HCT116 (cell line): ENCODE data around the gene TOM1. TPM values are rescaled to one million over a fixed set of nuclear protein-coding genes. Genes with fewer than 3 reads are reported as not detected.

Experiments used
- ATAC-seq: fragments of 200-7000 bp; cut with Tn5 transposase; 2 replicates; pipeline ENCODE4 v1.9.1; 2020; ENCODE audit warnings: mild to moderate bottlenecking, moderate library complexity
- BruUV-seq: library from RNA; stranded (reverse); fragments of 400-500 nt; replicated peaks from 2 replicates; lab custom pipeline; 2021; lab: Mats Ljungman, UMichigan
- CTCF ChIA-PET: fragments of 300-600 bp; sonication (Branson Sonifier 250); formaldehyde crosslinking; loops from one replicate; lab custom pipeline; 2021; ENCODE audit warnings: antibody characterized with exemption; lab: Charles Lee
- POLR2A ChIA-PET: fragments of 300-600, 350-600 bp; sonication (Branson Sonifier 250); formaldehyde crosslinking; loops from one replicate; lab custom pipeline; 2021; ENCODE audit warnings: antibody characterized with exemption; lab: Charles Lee
- RAD21 ChIA-PET, 2 experiments: fragments of 300-600 bp; sonication (Branson Sonifier 250); formaldehyde crosslinking; loops; one replicate each; lab custom pipeline; 2023; ENCODE audit warnings: low total read pairs in 2 of 2; ENCODE audit not compliant: uncharacterized antibody in 2 of 2, unreplicated experiment in 2 of 2, low non-redundant PET in 1 of 2; lab: Charles Lee
- DNase-seq: peaks from one replicate; pipeline ENCODE4 v3.0.0-alpha.2; 2010; ENCODE audit warnings: low read depth, low spot score
- H2AFZ ChIP-seq: fragments of 200-600 bp; shearing (Covaris generic), sonication (generic); 2 replicates; pipeline ENCODE4 v1.6.1; 2017; ENCODE audit warnings: low read depth, mixed run types, mixed read lengths, antibody characterized with exemption, low read length; ENCODE audit not compliant: poor library complexity, severe bottlenecking
- H3K27ac ChIP-seq: 2 replicates; pipeline ENCODE4 v1.5.1; 2012; ENCODE audit warnings: low read depth, low read length
- H3K27me3 ChIP-seq: fragments of 200-600 bp; sonication (generic); 2 replicates; pipeline ENCODE4 v1.6.1; 2016; ENCODE audit warnings: mixed run types, low read length, mixed read lengths; ENCODE audit not compliant: insufficient read depth
- H3K36me3 ChIP-seq, 2 experiments: fragments of 200-500 bp in 1 of 2; fragments of 200-600 bp in 1 of 2; sonication (Bioruptor generic) in 1 of 2; sonication (generic) in 1 of 2; 2 replicates each; pipeline versions ENCODE4 v1.5.1 to v1.6.1; 2014 to 2016; ENCODE audit warnings: low read length in 2 of 2, inconsistent platforms in 1 of 2, mixed read lengths in 1 of 2, mixed run types in 1 of 2; ENCODE audit not compliant: insufficient read depth in 2 of 2, control insufficient read depth in 1 of 2
- H3K4me1 ChIP-seq, 2 experiments: fragments of 200-600 bp in 1 of 2; sonication (generic) in 1 of 2; 2 replicates each; pipeline versions ENCODE4 v1.5.1 to v1.6.1; 2012 to 2017; ENCODE audit warnings: low read length in 2 of 2, inconsistent platforms in 1 of 2, mild to moderate bottlenecking in 1 of 2, mixed read lengths in 1 of 2, mixed run types in 1 of 2, moderate library complexity in 1 of 2; ENCODE audit not compliant: insufficient read depth in 2 of 2, control insufficient read depth in 1 of 2
- H3K4me2 ChIP-seq: fragments of 200-600 bp; sonication (generic); 2 replicates; pipeline ENCODE4 v1.6.1; 2017; ENCODE audit warnings: mixed run types, low read length, mixed read lengths
- H3K4me3 ChIP-seq, 2 experiments: fragments of 200-600 bp in 1 of 2; sonication (generic) in 1 of 2; replicated peaks in 1 of 2; 2 replicates each; pipeline ENCODE4 v1.5.1; 2011 to 2016; ENCODE audit warnings: low read length in 2 of 2, control low read depth in 1 of 2, low read depth in 1 of 2, mild to moderate bottlenecking in 1 of 2, mixed read lengths in 1 of 2, mixed run types in 1 of 2
- H3K79me2 ChIP-seq: fragments of 200-600 bp; sonication (generic); 2 replicates; pipeline ENCODE4 v1.6.1; 2017; ENCODE audit warnings: mild to moderate bottlenecking, mixed run types, low read length, moderate library complexity, mixed read lengths; ENCODE audit not compliant: insufficient read depth
- H3K9ac ChIP-seq: fragments of 200-600 bp; sonication (generic); 2 replicates; pipeline ENCODE4 v1.6.1; 2016; ENCODE audit warnings: low read length, mixed read lengths
- H3K9me2 ChIP-seq: fragments of 200-600 bp; sonication (generic), shearing (Covaris generic); 2 replicates; pipeline ENCODE4 v1.6.1; 2017; ENCODE audit warnings: mixed run types, mild to moderate bottlenecking, moderate library complexity; ENCODE audit not compliant: insufficient read depth
- H3K9me3 ChIP-seq, 2 experiments: fragments of 200-500 bp in 1 of 2; fragments of 200-600 bp in 1 of 2; sonication (Bioruptor generic) in 1 of 2; sonication (generic) in 1 of 2; 2 replicates each; pipeline ENCODE4 v1.6.1; 2014 to 2017; ENCODE audit warnings: low read length in 2 of 2, mixed read lengths in 2 of 2, inconsistent platforms in 1 of 2, low read depth in 1 of 2, mild to moderate bottlenecking in 1 of 2, mixed run types in 1 of 2, moderate library complexity in 1 of 2; ENCODE audit not compliant: control insufficient read depth in 1 of 2, insufficient read depth in 1 of 2
- H4K20me1 ChIP-seq: fragments of 200-600 bp; sonication (generic), shearing (Covaris generic); 2 replicates; pipeline ENCODE4 v1.6.1; 2017; ENCODE audit warnings: mixed run types, mild to moderate bottlenecking, moderate library complexity; ENCODE audit not compliant: insufficient read depth
- CBX3 ChIP-seq: IDR thresholded peaks from 2 replicates; pipeline ENCODE4 v1.6.1; 2012; ENCODE audit warnings: low read depth
- CEBPB ChIP-seq: IDR thresholded peaks from 2 replicates; pipeline ENCODE4 v1.6.1; 2012; ENCODE audit warnings: low read depth
- JUND ChIP-seq: IDR thresholded peaks from 2 replicates; pipeline ENCODE4 v1.6.1; 2012
- POLR2A ChIP-seq: IDR thresholded peaks from 2 replicates; pipeline ENCODE4 v1.7.0; 2011; ENCODE audit warnings: borderline replicate concordance; ENCODE audit not compliant: insufficient read depth, insufficient read length; ENCODE audit errors: extremely low read depth
- RAD21 ChIP-seq: IDR thresholded peaks from 2 replicates; pipeline ENCODE4 v1.6.1; 2012; ENCODE audit warnings: low read depth, mild to moderate bottlenecking
- SP1 ChIP-seq: IDR thresholded peaks from 2 replicates; pipeline ENCODE4 v1.6.1; 2012; ENCODE audit warnings: low read depth
- SRF ChIP-seq: IDR thresholded peaks from 2 replicates; pipeline ENCODE4 v1.6.1; 2012; ENCODE audit warnings: low read depth
- intact Hi-C: fragments of 100-400 bp; cut with micrococcal nuclease; formaldehyde crosslinking; loops from 2 replicates; pipeline ENCODE4 v1.10.0; 2022
- total RNA-seq: library from RNA; stranded (reverse); gene quantifications from one replicate; pipeline ENCODE4 v1.2.1, GENCODE V29; 2021; ENCODE audit not compliant: unreplicated experiment
- TF ChIP-seq, protein P1 (sequence below), 3 experiments: fragments of 200-600 bp in 1 of 3; sonication (generic) in 1 of 3; IDR thresholded peaks in 2 of 3; conservative IDR thresholded peaks in 1 of 3; 2 replicates each; pipeline ENCODE4 v1.5.1; 2012 to 2017; ENCODE audit warnings: low read depth in 2 of 3, low read length in 2 of 3, antibody characterized with exemption in 1 of 3, borderline replicate concordance in 1 of 3, control low read depth in 1 of 3, mild to moderate bottlenecking in 1 of 3, mixed read lengths in 1 of 3, mixed run types in 1 of 3, moderate library complexity in 1 of 3; ENCODE audit not compliant: insufficient read depth in 1 of 3
- TF ChIP-seq, protein P2 (sequence below): IDR thresholded peaks from 2 replicates; pipeline ENCODE4 v1.6.1; 2012; ENCODE audit warnings: low read depth

Gene TOM1
- total RNA-seq, 1 experiment from 2014 or later, result 18.0 TPM

DNA sequence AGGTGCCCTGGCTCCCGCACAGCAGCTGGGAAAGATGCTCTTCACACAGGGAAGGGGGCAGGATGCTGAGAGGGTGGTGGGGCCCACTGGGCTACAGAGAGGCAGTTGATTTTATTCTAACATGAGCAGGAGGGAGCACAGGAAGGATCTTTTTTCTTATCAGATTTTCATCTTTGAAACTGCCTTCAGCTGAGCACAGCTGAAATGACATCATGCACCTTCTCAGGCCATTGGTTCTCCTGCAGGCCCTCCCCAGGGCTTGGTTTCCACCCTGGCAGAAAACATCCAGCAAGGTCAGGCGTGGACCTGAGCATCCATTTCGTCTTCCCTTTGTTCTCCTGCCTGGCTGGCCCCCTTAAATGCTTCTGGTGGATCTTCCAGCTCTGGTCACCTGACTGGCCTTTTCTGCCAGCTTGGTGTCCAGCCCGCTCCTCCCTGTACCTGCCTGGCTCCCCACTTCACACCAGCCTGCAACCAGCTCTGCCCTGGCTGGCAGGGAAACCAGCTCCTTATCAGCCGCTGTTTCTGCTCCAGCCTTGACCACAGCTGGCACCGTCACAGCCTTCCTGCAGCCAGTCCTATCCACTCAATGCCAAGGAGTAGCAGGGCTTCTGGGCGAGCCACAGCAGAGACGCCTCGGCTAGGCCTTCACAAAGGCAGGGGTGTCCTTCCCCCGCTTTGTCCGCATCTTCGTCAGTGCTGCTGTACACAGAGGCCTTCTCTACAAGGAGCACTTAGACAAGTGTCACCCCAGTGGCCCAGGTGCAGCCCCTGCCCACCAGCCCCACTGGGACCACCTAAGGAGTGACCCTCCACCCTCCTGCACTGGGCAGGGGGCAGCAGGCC, 36.5 kb downstream of the TOM1 start (continued):
- no peak for TF ChIP-seq SP1

DNA sequence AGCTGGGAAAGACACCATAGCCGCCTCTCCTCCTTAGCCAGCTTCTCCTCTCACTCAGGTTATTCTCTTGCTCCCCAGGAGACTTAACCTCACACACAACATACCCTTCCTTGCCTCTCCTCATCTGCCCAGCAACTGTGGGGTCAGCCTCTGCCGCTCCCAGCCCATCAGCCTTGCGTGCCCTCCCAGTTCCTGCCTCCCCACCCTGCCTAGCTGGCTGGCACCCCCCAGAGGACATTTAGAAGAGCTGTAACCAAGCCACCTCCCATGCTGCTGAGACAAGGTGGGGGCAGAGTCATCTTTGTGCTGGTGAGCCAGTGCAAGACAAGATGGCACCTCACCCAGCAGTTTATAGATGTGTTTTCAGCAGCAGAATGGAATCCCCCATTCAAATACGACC, 38.2 kb downstream of the TOM1 start:
- Histone ChIP-seq H4K20me1 (no peaks in the 10 kb centered on the region), H2AFZ (no peak overlapping the region), H3K9me2 (no peaks in the 10 kb centered on the region), H3K79me2 (no peaks in the 10 kb centered on the region), H3K27ac (no peak overlapping the region), H3K4me3 (no peak overlapping the region), H3K36me3 (no peaks in the 10 kb centered on the region; a peak in 1 of 4 replicates), H3K4me2 (no peak overlapping the region), H3K4me1 (no peaks in the 10 kb centered on the region)
- DNase-seq (no peak), ATAC-seq (peak; percentile 75)
- intact Hi-C loops, result no loop called here
- POLR2A ChIA-PET, result no interaction called here
- RAD21 ChIA-PET, result no interaction called here
- no TSS peak for BruUV-seq
- CTCF ChIA-PET, result no interaction called here
- TF ChIP-seq, protein P1, sequence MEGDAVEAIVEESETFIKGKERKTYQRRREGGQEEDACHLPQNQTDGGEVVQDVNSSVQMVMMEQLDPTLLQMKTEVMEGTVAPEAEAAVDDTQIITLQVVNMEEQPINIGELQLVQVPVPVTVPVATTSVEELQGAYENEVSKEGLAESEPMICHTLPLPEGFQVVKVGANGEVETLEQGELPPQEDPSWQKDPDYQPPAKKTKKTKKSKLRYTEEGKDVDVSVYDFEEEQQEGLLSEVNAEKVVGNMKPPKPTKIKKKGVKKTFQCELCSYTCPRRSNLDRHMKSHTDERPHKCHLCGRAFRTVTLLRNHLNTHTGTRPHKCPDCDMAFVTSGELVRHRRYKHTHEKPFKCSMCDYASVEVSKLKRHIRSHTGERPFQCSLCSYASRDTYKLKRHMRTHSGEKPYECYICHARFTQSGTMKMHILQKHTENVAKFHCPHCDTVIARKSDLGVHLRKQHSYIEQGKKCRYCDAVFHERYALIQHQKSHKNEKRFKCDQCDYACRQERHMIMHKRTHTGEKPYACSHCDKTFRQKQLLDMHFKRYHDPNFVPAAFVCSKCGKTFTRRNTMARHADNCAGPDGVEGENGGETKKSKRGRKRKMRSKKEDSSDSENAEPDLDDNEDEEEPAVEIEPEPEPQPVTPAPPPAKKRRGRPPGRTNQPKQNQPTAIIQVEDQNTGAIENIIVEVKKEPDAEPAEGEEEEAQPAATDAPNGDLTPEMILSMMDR (IDR thresholded peaks at IDR 0.05 in 2 of 3, conservative IDR thresholded peaks at IDR 0.05 in 1 of 3; ENCODE audit: borderline replicate concordance in 1 of 3, insufficient read depth in 1 of 3, low read depth in 2 of 3, low read length in 2 of 3), result peak in 2 of 3 experiments; percentile 11 to 31; a peak in 3 of 6 replicates
- TF ChIP-seq, protein P2, sequence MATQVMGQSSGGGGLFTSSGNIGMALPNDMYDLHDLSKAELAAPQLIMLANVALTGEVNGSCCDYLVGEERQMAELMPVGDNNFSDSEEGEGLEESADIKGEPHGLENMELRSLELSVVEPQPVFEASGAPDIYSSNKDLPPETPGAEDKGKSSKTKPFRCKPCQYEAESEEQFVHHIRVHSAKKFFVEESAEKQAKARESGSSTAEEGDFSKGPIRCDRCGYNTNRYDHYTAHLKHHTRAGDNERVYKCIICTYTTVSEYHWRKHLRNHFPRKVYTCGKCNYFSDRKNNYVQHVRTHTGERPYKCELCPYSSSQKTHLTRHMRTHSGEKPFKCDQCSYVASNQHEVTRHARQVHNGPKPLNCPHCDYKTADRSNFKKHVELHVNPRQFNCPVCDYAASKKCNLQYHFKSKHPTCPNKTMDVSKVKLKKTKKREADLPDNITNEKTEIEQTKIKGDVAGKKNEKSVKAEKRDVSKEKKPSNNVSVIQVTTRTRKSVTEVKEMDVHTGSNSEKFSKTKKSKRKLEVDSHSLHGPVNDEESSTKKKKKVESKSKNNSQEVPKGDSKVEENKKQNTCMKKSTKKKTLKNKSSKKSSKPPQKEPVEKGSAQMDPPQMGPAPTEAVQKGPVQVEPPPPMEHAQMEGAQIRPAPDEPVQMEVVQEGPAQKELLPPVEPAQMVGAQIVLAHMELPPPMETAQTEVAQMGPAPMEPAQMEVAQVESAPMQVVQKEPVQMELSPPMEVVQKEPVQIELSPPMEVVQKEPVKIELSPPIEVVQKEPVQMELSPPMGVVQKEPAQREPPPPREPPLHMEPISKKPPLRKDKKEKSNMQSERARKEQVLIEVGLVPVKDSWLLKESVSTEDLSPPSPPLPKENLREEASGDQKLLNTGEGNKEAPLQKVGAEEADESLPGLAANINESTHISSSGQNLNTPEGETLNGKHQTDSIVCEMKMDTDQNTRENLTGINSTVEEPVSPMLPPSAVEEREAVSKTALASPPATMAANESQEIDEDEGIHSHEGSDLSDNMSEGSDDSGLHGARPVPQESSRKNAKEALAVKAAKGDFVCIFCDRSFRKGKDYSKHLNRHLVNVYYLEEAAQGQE, result no peak
- TF ChIP-seq JUND (no peak), RAD21 (peak; percentile 29; the same call in 1 of the 2 replicates), SRF (no peak), CBX3 (no peak), POLR2A (no peak), CEBPB (no peak)
- TF ChIP-seq, all 23 proteins: peak for 2
- Histone ChIP-seq H3K9me3 (peaks cover 0 to 1% of the 10 kb centered on the region in 2 experiments; a peak in 1 of 4 replicates), H3K9ac (no peak overlapping the region), H3K27me3 (no peaks in the 10 kb centered on the region)
